Aorta (tissue), 5 donors: ENCODE results near the gene ZNF688. TPM values are rescaled to one million over a fixed set of nuclear protein-coding genes. Genes with fewer than 3 reads are reported as not detected.

ENCODE experiments used
- ATAC-seq: fragments of 200-7000 bp; cut with Tn5 transposase; one replicate; pipeline ENCODE4 v1.9.1; 2022; ENCODE audit warnings: moderate library complexity; ENCODE audit not compliant: low FRiP score
- DNase-seq, 2 donors: peaks; one replicate each; pipeline ENCODE4 v3.0.0-alpha.2; 2020
- H3K27ac ChIP-seq, 2 donors: one replicate each; pipeline ENCODE4 v1.5.1; 2013; ENCODE audit warnings: low read length in 2 of 2, mild to moderate bottlenecking in 2 of 2, moderate library complexity in 2 of 2, control low read depth in 1 of 2, inconsistent platforms in 1 of 2, low read depth in 1 of 2
- H3K27me3 ChIP-seq, 2 donors: one replicate each; pipeline ENCODE4 v1.6.1; 2013; ENCODE audit warnings: control low read depth in 1 of 2, low read length in 1 of 2, mild to moderate bottlenecking in 1 of 2, moderate library complexity in 1 of 2; ENCODE audit not compliant: insufficient read depth in 2 of 2, control insufficient read depth in 1 of 2
- H3K36me3 ChIP-seq, 2 donors: one replicate each; pipeline ENCODE4 v1.6.1; 2013; ENCODE audit warnings: control low read depth in 1 of 2, low read length in 1 of 2, mild to moderate bottlenecking in 1 of 2; ENCODE audit not compliant: insufficient read depth in 2 of 2, control insufficient read depth in 1 of 2
- H3K4me1 ChIP-seq, 2 donors: one replicate each; pipeline ENCODE4 v1.6.1; 2013; ENCODE audit warnings: low read length in 2 of 2, control low read depth in 1 of 2, mild to moderate bottlenecking in 1 of 2, moderate library complexity in 1 of 2; ENCODE audit not compliant: insufficient read depth in 2 of 2, control insufficient read depth in 1 of 2
- H3K4me3 ChIP-seq, 2 donors: one replicate each; pipeline ENCODE4 v1.5.1; 2013; ENCODE audit warnings: low read length in 2 of 2, control low read depth in 1 of 2, mild to moderate bottlenecking in 1 of 2
- H3K9me3 ChIP-seq: one replicate; pipeline ENCODE4 v1.6.1; 2013; ENCODE audit warnings: mild to moderate bottlenecking, low read length; ENCODE audit not compliant: control insufficient read depth
- WGBS, 2 donors: extraction: QIAGEN DNeasy Blood & Tissue Kit; methylation state at CpG; one replicate each; pipeline ENCODE4 v1.1.7; 2013; 5-methylcytosine and 5-hydroxymethylcytosine counted together
- intact Hi-C, 2 donors: fragments of 100-400 bp; cut with DNase I; formaldehyde crosslinking; loops; one replicate each; pipeline versions ENCODE4 v1.14.2 to v1.15.0; 2022
- polyA plus RNA-seq, 2 donors: library from polyadenylated mRNA; stranded (reverse); fragments of 200-250 nt; gene quantifications; one replicate each; pipeline ENCODE4 v1.2.3, GENCODE V29; 2013
- total RNA-seq, 2 donors: library from RNA; stranded (reverse); fragmentation: NEBNext Ultra II Directional; extraction: Animal tissue kit (Norgen Biotek cat#: 25700); gene quantifications; one replicate each; pipeline ENCODE4 v1.2.1, GENCODE V29; 2021
- donor health status: healthy with polysubstance abuse.
- donor health status: Bipolar disorder and iron deficiency.
- donor health status: DM: no; HTN: no; CAD: no.
- donor health status: DM: no; HTN: no; CAD: no.
- donor health status: DM: yes; HTN: yes; CAD: no.

The ZNF688 gene
- total and polyA plus RNA-seq, 4 donors: 9.0 to 20.2 (median 15.1) TPM

GRCh38 chr16:30606004-30606403 lies 34.5 kb upstream of the ZNF688 start:
- Histone ChIP-seq H3K27ac (no peak overlapping the region), H3K4me1 (no peaks in the 10 kb centered on the region), H3K4me3 (no peak overlapping the region), H3K27me3 (no peaks in the 10 kb centered on the region), H3K9me3 (no peaks in the 10 kb centered on the region), H3K36me3 (peaks cover 5% of the 10 kb centered on the region in 2 donors)
- DNase-seq: no peak
- intact Hi-C loops: no loop called here
- 95 to 96% methylated on average over 3 of the region's 3 CpGs for WGBS, 2 donors
- no peak for ATAC-seq

- Histone ChIP-seq H3K4me1 (no peaks in the 10 kb centered on the region), H3K4me3 (no peak overlapping the region), H3K27me3 (no peaks in the 10 kb centered on the region), H3K27ac (no peak overlapping the region), H3K9me3 (no peaks in the 10 kb centered on the region), H3K36me3 (peaks cover 5% of the 10 kb centered on the region in 2 donors)
- intact Hi-C loops: no loop called here
- ATAC-seq (no peak), DNase-seq (peak in 1 of 2 donors; percentile 63)
- 92 to 95% methylated on average over 15 of the region's 15 CpGs for WGBS, 2 donors
Measured at GRCh38 chr16:30605158-30605557, 33.6 kb upstream of the ZNF688 start.

GRCh38 chr16:30604316-30604947 lies 32.9 kb upstream of the ZNF688 start:
- Histone ChIP-seq H3K27ac (no peak overlapping the region), H3K27me3 (no peaks in the 10 kb centered on the region), H3K36me3 (peaks cover 5% of the 10 kb centered on the region in 2 donors), H3K9me3 (no peaks in the 10 kb centered on the region), H3K4me1 (no peaks in the 10 kb centered on the region), H3K4me3 (no peak overlapping the region)
- intact Hi-C loops: no loop called here
- DNase-seq (no peak), ATAC-seq (peak; percentile 27)
- 92% methylated on average over 48 to 49 of the region's 49 CpGs for WGBS, 2 donors

- Histone ChIP-seq H3K27ac (no peak overlapping the region), H3K9me3 (no peaks in the 10 kb centered on the region), H3K27me3 (no peaks in the 10 kb centered on the region), H3K4me1 (no peaks in the 10 kb centered on the region), H3K4me3 (no peak overlapping the region), H3K36me3 (peaks cover 5% of the 10 kb centered on the region in 2 donors)
- ATAC-seq: no peak
- no peak for DNase-seq
- WGBS, 2 donors: 60 to 71% methylated on average over 7 of the region's 7 CpGs
- intact Hi-C loops: no loop called here
Measured at GRCh38 chr16:30603945-30604315, 32.4 kb upstream of the ZNF688 start.

GRCh38 chr16:30602616-30603277 lies 31.2 kb upstream of the ZNF688 start:
- peak; percentile 43 for ATAC-seq
- intact Hi-C loops: no loop called here
- no peak for DNase-seq
- Histone ChIP-seq H3K27me3 (no peaks in the 10 kb centered on the region), H3K9me3 (no peaks in the 10 kb centered on the region), H3K36me3 (peaks cover 5% of the 10 kb centered on the region in 2 donors), H3K27ac (no peak overlapping the region), H3K4me3 (no peak overlapping the region), H3K4me1 (no peaks in the 10 kb centered on the region)
- WGBS, 2 donors: 82 to 84% methylated on average over 4 of the region's 4 CpGs

- no peak for DNase-seq
- Histone ChIP-seq H3K4me1 (no peaks in the 10 kb centered on the region), H3K4me3 (no peak overlapping the region), H3K27me3 (no peaks in the 10 kb centered on the region), H3K27ac (no peak overlapping the region), H3K36me3 (peaks cover 5% of the 10 kb centered on the region in 2 donors), H3K9me3 (no peaks in the 10 kb centered on the region)
- WGBS, 2 donors: 78 to 84% methylated on average over 4 of the region's 4 CpGs
- intact Hi-C loops: no loop called here
- no peak for ATAC-seq
Measured at GRCh38 chr16:30601966-30602365, 30.5 kb upstream of the ZNF688 start.

GRCh38 chr16:30600929-30601328 lies 29.4 kb upstream of the ZNF688 start:
- whole genome bisulfite sequencing, 2 donors: 94 to 100% methylated on average over 2 of the region's 2 CpGs
- DNase-seq: no peak
- peaks cover 5% of the 10 kb centered on the region in 2 donors for H3K36me3 ChIP-seq
- H3K27ac ChIP-seq: no peak overlapping the region
- ATAC-seq: no peak
- H3K4me3 ChIP-seq: no peak overlapping the region
- H3K27me3 ChIP-seq: no peaks in the 10 kb centered on the region
- H3K4me1 ChIP-seq: no peaks in the 10 kb centered on the region
- H3K9me3 ChIP-seq: no peaks in the 10 kb centered on the region
- intact Hi-C loops: no loop called here

- Histone ChIP-seq H3K4me1 (no peaks in the 10 kb centered on the region), H3K27ac (no peak overlapping the region), H3K9me3 (no peaks in the 10 kb centered on the region), H3K36me3 (peaks cover 5% of the 10 kb centered on the region in 2 donors), H3K27me3 (no peaks in the 10 kb centered on the region), H3K4me3 (no peak overlapping the region)
- WGBS, 2 donors: 89 to 96% methylated on average over 3 of the region's 3 CpGs
- DNase-seq (no peak), ATAC-seq (no peak)
- intact Hi-C loops: no loop called here
Measured at GRCh38 chr16:30600215-30600614, 28.7 kb upstream of the ZNF688 start.

- 88 to 93% methylated on average over 4 of the region's 4 CpGs for WGBS, 2 donors
Measured at GRCh38 chr16:30592871-30593270, 21.4 kb upstream of the ZNF688 start.

More at GRCh38 chr16:30592871-30593270, 21.4 kb upstream of the ZNF688 start:
- no peaks in the 10 kb centered on the region for H3K36me3 ChIP-seq
- H3K27me3 ChIP-seq: no peaks in the 10 kb centered on the region
- intact Hi-C loops: no loop called here
- no peaks in the 10 kb centered on the region for H3K4me1 ChIP-seq
- H3K27ac ChIP-seq: no peak overlapping the region
- H3K9me3 ChIP-seq: no peaks in the 10 kb centered on the region
- ATAC-seq (no peak), DNase-seq (no peak)
- H3K4me3 ChIP-seq: no peak overlapping the region
